HEK293 (cell line): ENCODE results near the gene MRPS16.

Experiments used
- CTCF ChIA-PET: fragments of 350-600 bp; formaldehyde crosslinking; extraction: SDS; loops from one replicate; lab custom pipeline; 2021; ENCODE audit warnings: antibody characterized with exemption; lab: Yijun Ruan, JAX
- POLR2A ChIA-PET: fragments of 300-600 bp; formaldehyde crosslinking; extraction: SDS; loops from one replicate; lab custom pipeline; 2020; ENCODE audit warnings: antibody characterized with exemption, inconsistent platforms; lab: Yijun Ruan, JAX
- H3K27ac ChIP-seq: fragments of 200-500 bp; sonication (Bioruptor generic); 2 replicates; pipeline ENCODE4 v1.5.1; 2014; ENCODE audit warnings: low read depth, low read length, control low read depth, inconsistent platforms; ENCODE audit errors: extremely low read depth
- H3K36me3 ChIP-seq, 2 experiments: fragments of 200-500 bp in 1 of 2; sonication (Bioruptor generic) in 1 of 2; 1 replicate in 1 of 2; 2 replicates in 1 of 2; pipeline ENCODE4 v1.5.1; 2014 to 2017; ENCODE audit warnings: inconsistent platforms in 2 of 2, low read length in 2 of 2; ENCODE audit not compliant: control insufficient read depth in 2 of 2, insufficient read depth in 1 of 2
- H3K4me1 ChIP-seq: fragments of 200-500 bp; sonication (Bioruptor generic); 2 replicates; pipeline ENCODE4 v1.5.1; 2014; ENCODE audit warnings: mild to moderate bottlenecking, low read length, inconsistent platforms; ENCODE audit not compliant: control insufficient read depth, insufficient read depth
- H3K4me3 ChIP-seq: 2 replicates; pipeline ENCODE4 v1.5.1; 2011; ENCODE audit warnings: low read depth, mild to moderate bottlenecking, control low read depth, low read length, moderate library complexity
- H3K9me3 ChIP-seq: fragments of 200-500 bp; sonication (Bioruptor generic); 2 replicates; pipeline ENCODE4 v1.5.1; 2014; ENCODE audit warnings: low read depth, low read length, inconsistent platforms; ENCODE audit not compliant: control insufficient read depth, insufficient read depth
- HOXA7 ChIP-seq: sonication (generic); formaldehyde crosslinking; IDR thresholded peaks from 2 replicates; pipeline ENCODE4 v1.8.1; 2022; ENCODE audit warnings: missing genetic modification reagents, borderline replicate concordance
- OVOL3 ChIP-seq: fragments of 450-650 bp; formaldehyde crosslinking; IDR thresholded peaks from 2 replicates; pipeline ENCODE4 v1.5.1; 2016; ENCODE audit warnings: missing biosample characterization, missing genetic modification characterization
- TRIM28 ChIP-seq: IDR thresholded peaks from 2 replicates; pipeline ENCODE4 v1.6.1; 2011; ENCODE audit warnings: low read length, control low read depth, borderline replicate concordance
- ZBTB17 ChIP-seq: fragments of 450-650 bp; formaldehyde crosslinking; IDR thresholded peaks from 2 replicates; pipeline ENCODE4 v1.5.1; 2016; ENCODE audit warnings: missing biosample characterization, missing genetic modification characterization
- ZNF132 ChIP-seq: fragments of 450-650 bp; formaldehyde crosslinking; IDR thresholded peaks from 2 replicates; pipeline ENCODE4 v1.5.1; 2017; ENCODE audit warnings: missing biosample characterization, missing genetic modification characterization, borderline replicate concordance
- ZNF16 ChIP-seq: fragments of 450-650 bp; formaldehyde crosslinking; IDR thresholded peaks from 2 replicates; pipeline ENCODE4 v1.5.1; 2016; ENCODE audit warnings: low read depth, missing biosample characterization, missing genetic modification characterization
- ZNF169 ChIP-seq: fragments of 450-650 bp; formaldehyde crosslinking; IDR thresholded peaks from 2 replicates; pipeline ENCODE4 v1.5.1; 2016; ENCODE audit warnings: missing biosample characterization, missing genetic modification characterization
- ZNF19 ChIP-seq: fragments of 450-650 bp; formaldehyde crosslinking; IDR thresholded peaks from 2 replicates; pipeline ENCODE4; 2016; ENCODE audit warnings: missing biosample characterization, missing genetic modification characterization, low read depth
- ZNF214 ChIP-seq: fragments of 450-650 bp; formaldehyde crosslinking; IDR thresholded peaks from 2 replicates; pipeline ENCODE4 v1.5.1; 2017; ENCODE audit warnings: missing biosample characterization, mild to moderate bottlenecking, missing genetic modification characterization, borderline replicate concordance
- ZNF223 ChIP-seq: fragments of 450-650 bp; formaldehyde crosslinking; IDR thresholded peaks from 2 replicates; pipeline ENCODE4 v1.5.1; 2016; ENCODE audit warnings: missing biosample characterization, missing genetic modification characterization
- ZNF239 ChIP-seq: fragments of 450-650 bp; formaldehyde crosslinking; IDR thresholded peaks from 2 replicates; pipeline ENCODE4 v1.5.1; 2016; ENCODE audit warnings: missing biosample characterization, missing genetic modification characterization
- ZNF24 ChIP-seq: fragments of 450-650 bp; formaldehyde crosslinking; IDR thresholded peaks from 2 replicates; pipeline ENCODE4 v1.5.1; 2016; ENCODE audit warnings: missing biosample characterization, missing genetic modification characterization
- ZNF324 ChIP-seq: fragments of 450-650 bp; formaldehyde crosslinking; IDR thresholded peaks from 2 replicates; pipeline ENCODE4 v1.5.1; 2016; ENCODE audit warnings: missing biosample characterization, missing genetic modification characterization
- ZNF335 ChIP-seq: fragments of 450-650 bp; formaldehyde crosslinking; conservative IDR thresholded peaks from 2 replicates; pipeline ENCODE4 v1.5.1; 2016; ENCODE audit warnings: missing biosample characterization, missing genetic modification characterization
- ZNF48 ChIP-seq: fragments of 450-650 bp; formaldehyde crosslinking; IDR thresholded peaks from 2 replicates; pipeline ENCODE4 v1.5.1; 2016; ENCODE audit warnings: missing biosample characterization, missing genetic modification characterization
- ZNF560 ChIP-seq: fragments of 450-650 bp; formaldehyde crosslinking; IDR thresholded peaks from 2 replicates; pipeline ENCODE4 v1.5.1; 2017; ENCODE audit warnings: missing biosample characterization, missing genetic modification characterization, borderline replicate concordance
- ZNF596 ChIP-seq: fragments of 450-650 bp; IDR thresholded peaks from 2 replicates; pipeline ENCODE4 v1.5.0; 2018; ENCODE audit warnings: missing biosample characterization, mild to moderate bottlenecking, missing genetic modification characterization, moderate library complexity
- ZNF830 ChIP-seq: fragments of 450-650 bp; IDR thresholded peaks from 2 replicates; pipeline ENCODE4 v1.5.0; 2018; ENCODE audit warnings: missing biosample characterization, missing genetic modification characterization, low read depth, mild to moderate bottlenecking, moderate library complexity
- TF ChIP-seq, protein P1 (sequence below): fragments of 450-650 bp; formaldehyde crosslinking; IDR thresholded peaks from 2 replicates; pipeline ENCODE4 v1.5.0; 2017; ENCODE audit warnings: missing biosample characterization, missing genetic modification characterization, borderline replicate concordance
- TF ChIP-seq, protein P2 (sequence below): fragments of 450-650 bp; formaldehyde crosslinking; IDR thresholded peaks from 2 replicates; pipeline ENCODE4 v1.5.1; 2017; ENCODE audit warnings: missing biosample characterization, missing genetic modification characterization
- TF ChIP-seq, protein P3 (sequence below): fragments of 450-650 bp; formaldehyde crosslinking; IDR thresholded peaks from 2 replicates; pipeline ENCODE4 v1.5.1; 2016; ENCODE audit warnings: missing biosample characterization, missing genetic modification characterization
- TF ChIP-seq, protein P4 (sequence below): fragments of 450-650 bp; IDR thresholded peaks from 2 replicates; pipeline ENCODE4 v1.5.1; 2018; ENCODE audit warnings: missing biosample characterization, mild to moderate bottlenecking, missing genetic modification characterization

Gene MRPS16

DNA sequence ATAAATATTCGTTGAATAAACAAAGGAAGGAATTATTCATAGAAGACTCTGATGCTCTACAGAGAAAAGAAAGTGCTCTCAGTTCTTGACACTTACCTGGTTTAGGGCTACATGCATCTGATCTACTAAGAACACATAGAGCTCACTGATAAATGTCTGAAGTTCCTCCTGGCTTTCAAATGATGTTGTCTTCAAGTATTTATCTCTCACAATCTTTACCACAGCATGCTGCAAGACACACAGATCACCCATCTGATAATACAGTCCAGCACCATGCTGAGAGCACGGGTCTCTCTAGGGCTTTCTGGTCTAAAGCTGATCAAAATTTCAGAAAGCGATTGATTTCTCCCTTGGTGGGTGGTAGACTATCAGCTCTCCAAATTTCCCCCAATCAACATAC is 44.5 kb upstream of the MRPS16 start:
- ChIA-PET POLR2A (no interaction called here), CTCF (interaction anchor here (1.0 kb wide), 1 partner anchor 34 kb away, joined by 3 read pairs; no protein-coding TSS in a partner anchor)
- Histone ChIP-seq H3K4me1 (no peaks in the 10 kb centered on the region), H3K27ac (no peak overlapping the region), H3K4me3 (no peak overlapping the region), H3K9me3 (no peaks in the 10 kb centered on the region), H3K36me3 (no peaks in the 10 kb centered on the region)
- TF ChIP-seq OVOL3 (tag by site-specific recombination) (no peak), ZNF335 (tag by site-specific recombination) (no peak), ZNF223 (tag by site-specific recombination) (no peak), ZBTB17 (no peak), TRIM28 (no peak), ZNF324 (tag by site-specific recombination) (no peak), ZNF24 (tag by site-specific recombination) (no peak), ZNF132 (tag by site-specific recombination) (no peak), ZNF214 (tag by site-specific recombination) (no peak), HOXA7 (no peak), ZNF16 (tag by site-specific recombination) (no peak)
- TF ChIP-seq, protein P1, sequence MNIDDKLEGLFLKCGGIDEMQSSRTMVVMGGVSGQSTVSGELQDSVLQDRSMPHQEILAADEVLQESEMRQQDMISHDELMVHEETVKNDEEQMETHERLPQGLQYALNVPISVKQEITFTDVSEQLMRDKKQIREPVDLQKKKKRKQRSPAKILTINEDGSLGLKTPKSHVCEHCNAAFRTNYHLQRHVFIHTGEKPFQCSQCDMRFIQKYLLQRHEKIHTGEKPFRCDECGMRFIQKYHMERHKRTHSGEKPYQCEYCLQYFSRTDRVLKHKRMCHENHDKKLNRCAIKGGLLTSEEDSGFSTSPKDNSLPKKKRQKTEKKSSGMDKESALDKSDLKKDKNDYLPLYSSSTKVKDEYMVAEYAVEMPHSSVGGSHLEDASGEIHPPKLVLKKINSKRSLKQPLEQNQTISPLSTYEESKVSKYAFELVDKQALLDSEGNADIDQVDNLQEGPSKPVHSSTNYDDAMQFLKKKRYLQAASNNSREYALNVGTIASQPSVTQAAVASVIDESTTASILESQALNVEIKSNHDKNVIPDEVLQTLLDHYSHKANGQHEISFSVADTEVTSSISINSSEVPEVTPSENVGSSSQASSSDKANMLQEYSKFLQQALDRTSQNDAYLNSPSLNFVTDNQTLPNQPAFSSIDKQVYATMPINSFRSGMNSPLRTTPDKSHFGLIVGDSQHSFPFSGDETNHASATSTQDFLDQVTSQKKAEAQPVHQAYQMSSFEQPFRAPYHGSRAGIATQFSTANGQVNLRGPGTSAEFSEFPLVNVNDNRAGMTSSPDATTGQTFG (tag by site-specific recombination): no peak
- TF ChIP-seq, protein P2, sequence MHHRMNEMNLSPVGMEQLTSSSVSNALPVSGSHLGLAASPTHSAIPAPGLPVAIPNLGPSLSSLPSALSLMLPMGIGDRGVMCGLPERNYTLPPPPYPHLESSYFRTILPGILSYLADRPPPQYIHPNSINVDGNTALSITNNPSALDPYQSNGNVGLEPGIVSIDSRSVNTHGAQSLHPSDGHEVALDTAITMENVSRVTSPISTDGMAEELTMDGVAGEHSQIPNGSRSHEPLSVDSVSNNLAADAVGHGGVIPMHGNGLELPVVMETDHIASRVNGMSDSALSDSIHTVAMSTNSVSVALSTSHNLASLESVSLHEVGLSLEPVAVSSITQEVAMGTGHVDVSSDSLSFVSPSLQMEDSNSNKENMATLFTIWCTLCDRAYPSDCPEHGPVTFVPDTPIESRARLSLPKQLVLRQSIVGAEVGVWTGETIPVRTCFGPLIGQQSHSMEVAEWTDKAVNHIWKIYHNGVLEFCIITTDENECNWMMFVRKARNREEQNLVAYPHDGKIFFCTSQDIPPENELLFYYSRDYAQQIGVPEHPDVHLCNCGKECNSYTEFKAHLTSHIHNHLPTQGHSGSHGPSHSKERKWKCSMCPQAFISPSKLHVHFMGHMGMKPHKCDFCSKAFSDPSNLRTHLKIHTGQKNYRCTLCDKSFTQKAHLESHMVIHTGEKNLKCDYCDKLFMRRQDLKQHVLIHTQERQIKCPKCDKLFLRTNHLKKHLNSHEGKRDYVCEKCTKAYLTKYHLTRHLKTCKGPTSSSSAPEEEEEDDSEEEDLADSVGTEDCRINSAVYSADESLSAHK (tag by site-specific recombination): no peak
- TF ChIP-seq, protein P3, sequence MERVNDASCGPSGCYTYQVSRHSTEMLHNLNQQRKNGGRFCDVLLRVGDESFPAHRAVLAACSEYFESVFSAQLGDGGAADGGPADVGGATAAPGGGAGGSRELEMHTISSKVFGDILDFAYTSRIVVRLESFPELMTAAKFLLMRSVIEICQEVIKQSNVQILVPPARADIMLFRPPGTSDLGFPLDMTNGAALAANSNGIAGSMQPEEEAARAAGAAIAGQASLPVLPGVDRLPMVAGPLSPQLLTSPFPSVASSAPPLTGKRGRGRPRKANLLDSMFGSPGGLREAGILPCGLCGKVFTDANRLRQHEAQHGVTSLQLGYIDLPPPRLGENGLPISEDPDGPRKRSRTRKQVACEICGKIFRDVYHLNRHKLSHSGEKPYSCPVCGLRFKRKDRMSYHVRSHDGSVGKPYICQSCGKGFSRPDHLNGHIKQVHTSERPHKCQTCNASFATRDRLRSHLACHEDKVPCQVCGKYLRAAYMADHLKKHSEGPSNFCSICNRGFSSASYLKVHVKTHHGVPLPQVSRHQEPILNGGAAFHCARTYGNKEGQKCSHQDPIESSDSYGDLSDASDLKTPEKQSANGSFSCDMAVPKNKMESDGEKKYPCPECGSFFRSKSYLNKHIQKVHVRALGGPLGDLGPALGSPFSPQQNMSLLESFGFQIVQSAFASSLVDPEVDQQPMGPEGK: no peak

DNA sequence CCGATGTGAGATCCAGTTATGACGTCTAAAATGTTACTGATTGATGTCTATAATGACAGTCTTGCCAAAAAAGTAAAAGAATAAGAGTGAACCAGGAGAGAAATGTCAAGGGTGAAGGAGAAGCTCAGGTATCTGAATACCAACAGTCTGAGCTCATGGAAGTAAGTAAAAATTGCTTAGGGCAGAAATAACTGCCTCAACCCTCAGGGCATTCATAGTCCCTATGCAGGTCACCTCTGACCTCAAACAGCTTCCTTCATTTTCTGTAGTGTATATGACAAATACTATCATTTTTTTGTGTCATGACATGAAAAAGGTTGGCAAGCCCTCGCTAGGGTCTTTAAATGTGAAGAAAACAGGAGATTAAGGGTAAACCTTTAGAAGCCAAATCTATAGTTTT is 41.0 kb upstream of the MRPS16 start:
- Histone ChIP-seq H3K4me3 (no peak overlapping the region), H3K4me1 (no peaks in the 10 kb centered on the region), H3K36me3 (peaks cover 0 to 3% of the 10 kb centered on the region in 2 experiments; a peak in 1 of 3 replicates), H3K9me3 (no peaks in the 10 kb centered on the region), H3K27ac (no peak overlapping the region)
- TF ChIP-seq ZNF169 (tag by site-specific recombination): no peak
- TF ChIP-seq ZNF48: no peak
- TF ChIP-seq ZNF596 (tag by site-specific recombination): no peak
- no peak for TF ChIP-seq ZNF560 (tag by site-specific recombination)
- TF ChIP-seq, protein P4, sequence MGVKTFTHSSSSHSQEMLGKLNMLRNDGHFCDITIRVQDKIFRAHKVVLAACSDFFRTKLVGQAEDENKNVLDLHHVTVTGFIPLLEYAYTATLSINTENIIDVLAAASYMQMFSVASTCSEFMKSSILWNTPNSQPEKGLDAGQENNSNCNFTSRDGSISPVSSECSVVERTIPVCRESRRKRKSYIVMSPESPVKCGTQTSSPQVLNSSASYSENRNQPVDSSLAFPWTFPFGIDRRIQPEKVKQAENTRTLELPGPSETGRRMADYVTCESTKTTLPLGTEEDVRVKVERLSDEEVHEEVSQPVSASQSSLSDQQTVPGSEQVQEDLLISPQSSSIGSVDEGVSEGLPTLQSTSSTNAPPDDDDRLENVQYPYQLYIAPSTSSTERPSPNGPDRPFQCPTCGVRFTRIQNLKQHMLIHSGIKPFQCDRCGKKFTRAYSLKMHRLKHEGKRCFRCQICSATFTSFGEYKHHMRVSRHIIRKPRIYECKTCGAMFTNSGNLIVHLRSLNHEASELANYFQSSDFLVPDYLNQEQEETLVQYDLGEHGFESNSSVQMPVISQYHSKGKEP: no peak
- no peak for TF ChIP-seq ZNF19
- no peak for TF ChIP-seq ZNF830 (tag by site-specific recombination)
- TF ChIP-seq ZNF239 (tag by site-specific recombination): no peak
- CTCF ChIA-PET: no interaction called here
- POLR2A ChIA-PET: no interaction called here
